Coronary artery (tissue), 2 donors: ENCODE measurements around the gene VEGFC.

Experiments used
- DNase-seq: peaks from one replicate; pipeline ENCODE4 v3.0.0-alpha.2; 2017; ENCODE audit warnings: low spot score
- H3K27ac ChIP-seq, 2 donors: fragments of 200-600 bp; sonication (generic); one replicate each; pipeline ENCODE4 v1.5.1; 2016 to 2019
- H3K4me3 ChIP-seq: fragments of 200-600 bp; sonication (generic); 2 replicates; pipeline ENCODE4 v1.5.1; 2016; ENCODE audit warnings: mild to moderate bottlenecking, moderate library complexity
- TF ChIP-seq, protein P1 (sequence below): fragments of 200-600 bp; sonication (generic); IDR thresholded peaks from one replicate; pipeline ENCODE4 v1.5.1; 2019; ENCODE audit warnings: antibody characterized with exemption

Gene VEGFC

DNA sequence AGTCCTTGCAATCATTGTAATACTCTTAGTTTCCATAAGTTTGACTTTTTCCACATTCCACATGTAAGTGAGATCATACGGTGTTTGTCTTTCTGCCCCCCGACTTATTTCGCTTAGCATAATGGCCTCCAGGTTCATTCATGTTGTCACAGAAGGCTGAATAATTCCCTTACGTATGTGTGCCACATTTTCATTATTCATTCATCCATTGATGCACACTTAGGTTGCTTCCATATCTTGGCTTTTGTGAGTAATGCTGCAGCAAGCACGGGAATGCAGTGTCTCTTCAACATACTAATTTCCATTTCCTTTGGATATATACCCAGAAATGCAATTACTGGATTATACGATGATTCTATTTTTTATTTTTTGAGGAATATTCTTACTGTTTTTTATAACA, 22.0 kb upstream of the VEGFC start:
- H3K27ac ChIP-seq, result no peak overlapping the region
- TF ChIP-seq, protein P1, sequence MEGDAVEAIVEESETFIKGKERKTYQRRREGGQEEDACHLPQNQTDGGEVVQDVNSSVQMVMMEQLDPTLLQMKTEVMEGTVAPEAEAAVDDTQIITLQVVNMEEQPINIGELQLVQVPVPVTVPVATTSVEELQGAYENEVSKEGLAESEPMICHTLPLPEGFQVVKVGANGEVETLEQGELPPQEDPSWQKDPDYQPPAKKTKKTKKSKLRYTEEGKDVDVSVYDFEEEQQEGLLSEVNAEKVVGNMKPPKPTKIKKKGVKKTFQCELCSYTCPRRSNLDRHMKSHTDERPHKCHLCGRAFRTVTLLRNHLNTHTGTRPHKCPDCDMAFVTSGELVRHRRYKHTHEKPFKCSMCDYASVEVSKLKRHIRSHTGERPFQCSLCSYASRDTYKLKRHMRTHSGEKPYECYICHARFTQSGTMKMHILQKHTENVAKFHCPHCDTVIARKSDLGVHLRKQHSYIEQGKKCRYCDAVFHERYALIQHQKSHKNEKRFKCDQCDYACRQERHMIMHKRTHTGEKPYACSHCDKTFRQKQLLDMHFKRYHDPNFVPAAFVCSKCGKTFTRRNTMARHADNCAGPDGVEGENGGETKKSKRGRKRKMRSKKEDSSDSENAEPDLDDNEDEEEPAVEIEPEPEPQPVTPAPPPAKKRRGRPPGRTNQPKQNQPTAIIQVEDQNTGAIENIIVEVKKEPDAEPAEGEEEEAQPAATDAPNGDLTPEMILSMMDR, result no peak
- DNase-seq, result no peak

DNA sequence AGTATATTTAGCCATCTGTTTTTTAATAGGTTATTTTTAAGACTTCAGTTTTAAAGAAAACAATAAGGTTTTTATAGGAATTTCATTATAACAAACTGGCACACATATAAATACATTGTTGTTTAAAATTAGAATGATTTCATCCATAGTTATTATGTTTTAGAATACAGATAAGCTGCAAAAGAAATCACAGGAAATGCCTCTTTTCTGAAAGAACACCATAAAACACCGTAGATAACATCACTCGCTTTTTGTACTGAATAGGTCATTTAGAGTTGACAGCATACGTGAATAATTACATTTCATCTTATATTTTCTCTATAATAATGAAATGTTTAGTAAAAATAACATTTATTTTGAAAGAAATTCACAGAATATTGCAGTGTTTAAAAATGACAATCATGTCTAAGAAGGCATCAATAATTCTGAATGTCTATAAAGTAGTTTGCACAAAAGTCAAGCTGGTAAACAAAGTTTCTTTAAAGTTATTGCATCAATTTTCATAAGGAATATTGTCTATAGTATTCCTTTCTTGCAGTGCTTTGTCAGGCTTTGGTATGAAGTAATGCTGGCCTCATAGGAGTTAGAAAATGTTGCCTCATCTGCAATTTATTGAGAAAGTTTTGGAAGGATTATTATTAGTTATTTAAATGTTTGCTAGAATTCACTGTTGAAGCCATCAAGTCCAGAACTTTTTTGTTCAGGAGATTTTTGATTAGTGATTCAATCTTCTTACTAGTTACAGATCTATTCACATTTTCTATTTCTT, 17.9 kb upstream of the VEGFC start:
- no peak for DNase-seq
- TF ChIP-seq, protein P1, result no peak
- Histone ChIP-seq H3K27ac (no peak overlapping the region), H3K4me3 (no peak overlapping the region)

More for the DNA sequence above, 22.0 kb upstream of the VEGFC start:
- no peak overlapping the region for H3K4me3 ChIP-seq

DNA sequence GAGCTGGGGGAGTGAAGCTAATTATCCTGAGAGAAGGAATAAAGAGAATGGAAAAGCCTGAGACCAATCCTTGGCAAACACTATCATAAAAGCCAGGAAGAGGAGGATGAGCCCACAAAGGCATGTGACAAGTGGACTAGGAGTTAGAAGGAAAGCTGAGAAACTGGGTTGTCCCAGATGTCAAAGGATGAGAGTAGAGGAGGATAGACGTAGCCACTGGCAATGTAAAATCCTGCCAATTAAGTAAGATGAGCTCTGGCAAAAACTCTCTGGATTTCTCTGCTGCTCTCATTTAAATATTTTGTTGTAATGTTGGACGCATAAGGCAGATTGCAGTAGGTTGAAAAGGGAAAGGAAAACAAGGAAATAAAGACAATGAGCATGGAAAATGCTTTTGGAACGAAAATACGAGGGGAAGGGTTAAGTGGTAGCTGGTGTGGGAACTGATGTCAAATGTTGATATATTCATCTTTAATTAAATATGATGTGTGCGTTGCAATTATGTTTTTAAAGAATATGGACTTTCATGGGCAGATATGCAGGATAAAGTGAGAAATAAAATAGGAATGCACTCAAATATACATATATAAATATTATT, 14.2 kb upstream of the VEGFC start:
- DNase-seq, result no peak
- TF ChIP-seq, protein P1, result no peak
- no peak overlapping the region for H3K4me3 ChIP-seq
- H3K27ac ChIP-seq, result no peak overlapping the region

DNA sequence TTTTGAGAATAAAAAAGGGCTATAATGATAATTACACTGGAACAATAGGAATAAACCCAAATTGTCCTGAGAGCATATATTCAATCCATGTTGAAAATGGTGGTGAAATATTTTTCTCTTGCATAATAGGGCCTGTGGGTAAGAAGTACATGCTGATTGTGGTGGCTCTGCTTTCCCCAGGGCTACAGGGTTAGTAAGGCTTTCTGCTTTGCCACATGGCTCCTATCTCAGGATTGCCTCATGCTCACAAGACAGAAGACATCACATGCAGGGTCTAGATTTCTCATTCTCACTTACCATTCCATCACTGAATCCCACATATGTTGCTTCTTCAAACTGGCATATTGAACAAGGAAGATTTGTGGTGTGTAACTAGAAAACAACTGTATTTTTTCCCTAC, 12.4 kb upstream of the VEGFC start:
- H3K27ac ChIP-seq, result no peak overlapping the region
- no peak for DNase-seq
- TF ChIP-seq, protein P1, result no peak
- no peak overlapping the region for H3K4me3 ChIP-seq

DNA sequence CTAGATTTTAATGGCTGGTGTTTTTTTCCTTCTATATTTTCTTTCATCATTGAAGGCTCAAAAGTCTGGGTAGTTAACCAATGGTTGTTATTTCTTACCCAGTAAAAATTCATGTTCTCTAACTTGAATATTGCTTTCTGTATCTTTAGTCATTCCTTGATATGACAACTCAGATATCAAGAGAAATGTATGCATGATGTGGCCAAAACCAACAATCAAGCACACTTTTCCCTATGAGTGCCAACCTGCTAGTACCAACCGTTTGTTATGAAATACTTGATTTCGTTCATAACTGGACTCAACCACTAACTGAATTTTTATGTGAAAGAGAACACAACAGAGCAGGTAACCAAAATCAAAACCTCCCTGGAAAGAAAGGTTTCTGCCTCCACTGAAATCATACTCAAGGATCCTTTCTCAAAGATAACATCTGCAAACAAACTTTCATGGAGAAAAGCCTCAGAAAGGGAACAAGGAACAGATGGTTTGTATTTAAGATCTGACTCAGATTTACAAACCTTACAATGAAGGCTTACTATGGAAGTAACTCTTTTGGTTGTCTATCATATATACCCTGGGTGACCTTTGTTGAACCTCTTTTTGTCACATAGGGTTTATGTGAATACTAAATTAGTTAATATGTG, 8.3 kb upstream of the VEGFC start:
- no peak overlapping the region for H3K27ac ChIP-seq
- no peak for DNase-seq
- TF ChIP-seq, protein P1, result no peak
- H3K4me3 ChIP-seq, result no peak overlapping the region

DNA sequence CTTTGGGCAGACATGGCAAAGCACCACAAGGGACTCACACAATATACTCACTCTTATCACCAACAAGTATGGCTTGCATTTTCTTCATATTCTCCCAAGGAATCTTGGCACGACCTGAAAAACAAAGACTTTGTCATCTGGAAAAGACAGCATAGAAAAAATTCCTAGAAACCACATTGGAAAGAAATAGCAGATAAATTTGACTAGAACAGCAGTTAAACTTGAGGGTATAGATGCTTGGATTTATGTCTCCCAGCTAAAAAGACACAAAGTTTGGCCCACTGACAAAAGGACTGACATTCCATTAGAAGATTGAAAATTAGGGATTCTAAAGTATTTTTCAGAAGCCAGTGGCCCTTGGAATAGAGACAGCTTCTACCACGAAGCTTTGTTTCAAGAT, 6.9 kb upstream of the VEGFC start:
- TF ChIP-seq, protein P1, result no peak
- DNase-seq, result no peak
- H3K4me3 ChIP-seq, result no peak overlapping the region
- H3K27ac ChIP-seq, result no peak overlapping the region
